Esophagus muscularis mucosa (tissue), 4 donors: ENCODE measurements around the gene TFAM. TPM values are rescaled to one million over a fixed set of nuclear protein-coding genes. Genes with fewer than 3 reads are reported as not detected.

Source experiments
- DNase-seq: peaks from one replicate; pipeline ENCODE4 v3.0.0-alpha.2; 2017; ENCODE audit errors: extremely low spot score
- H3K27ac ChIP-seq, 4 donors: fragments of 200-600 bp; sonication (generic); replicated peaks in 1 of 4; 1 replicate in 3 of 4; 2 replicates in 1 of 4; pipeline ENCODE4 v1.5.1; 2016 to 2019; ENCODE audit warnings: mild to moderate bottlenecking in 1 of 4
- H3K27me3 ChIP-seq, 4 donors: fragments of 200-600 bp; sonication (generic); one replicate each; pipeline versions ENCODE4 v1.5.1 to v1.6.0; 2016 to 2019
- H3K36me3 ChIP-seq, 4 donors: fragments of 200-600 bp; sonication (generic); one replicate each; pipeline ENCODE4 v1.5.1; 2016 to 2019
- H3K4me1 ChIP-seq, 4 donors: fragments of 200-600 bp; sonication (generic); one replicate each; pipeline ENCODE4 v1.5.1; 2016 to 2019
- H3K4me3 ChIP-seq, 4 donors: fragments of 200-600 bp; sonication (generic); 1 replicate in 2 of 4; 2 replicates in 2 of 4; pipeline ENCODE4 v1.5.1; 2016 to 2019; ENCODE audit warnings: mild to moderate bottlenecking in 4 of 4, moderate library complexity in 1 of 4
- H3K9me3 ChIP-seq, 4 donors: fragments of 200-600 bp; sonication (generic); 1 replicate in 3 of 4; 2 replicates in 1 of 4; pipeline ENCODE4 v1.5.1; 2016 to 2019
- EP300 ChIP-seq: sonication (generic); formaldehyde crosslinking; IDR thresholded peaks from one replicate; pipeline ENCODE4 v1.6.1; 2017; ENCODE audit warnings: antibody characterized with exemption
- POLR2A ChIP-seq: fragments of 450-650 bp; IDR thresholded peaks from one replicate; pipeline ENCODE4 v1.6.1; 2017; ENCODE audit warnings: antibody characterized with exemption, moderate library complexity, mild to moderate bottlenecking, low read depth
- POLR2AphosphoS5 ChIP-seq, 2 donors: sonication (generic); formaldehyde crosslinking; IDR thresholded peaks; one replicate each; pipeline ENCODE4 v1.6.1; 2017; ENCODE audit warnings: antibody characterized with exemption in 2 of 2
- WGBS: methylation state at CpG from one replicate; pipeline ENCODE4 v1.1.5; 2018; 5-methylcytosine and 5-hydroxymethylcytosine counted together
- intact Hi-C: fragments of 100-400 bp; cut with DNase I; formaldehyde crosslinking; loops from one replicate; pipeline ENCODE4 v1.15.1; 2023
- total RNA-seq, 4 donors: library from RNA; depleted of rRNA; stranded (reverse); fragments of >200 nt; gene quantifications; one replicate each; pipeline versions ENCODE4 v1.1.0 to v1.2.1, GENCODE V29; 2016
- TF ChIP-seq, protein P1 (sequence below), 3 experiments: fragments of 200-600 bp in 2 of 3; fragments of 450-650 bp in 1 of 3; sonication (generic) in 2 of 3; IDR thresholded peaks; one replicate each; pipeline ENCODE4 v1.5.1; 2017 to 2019; ENCODE audit warnings: antibody characterized with exemption in 3 of 3, mild to moderate bottlenecking in 2 of 3, moderate library complexity in 1 of 3

The TFAM gene
- total RNA-seq, 4 donors from 2014 or later, result 15.4 to 24.3 (median 19.5) TPM

DNA sequence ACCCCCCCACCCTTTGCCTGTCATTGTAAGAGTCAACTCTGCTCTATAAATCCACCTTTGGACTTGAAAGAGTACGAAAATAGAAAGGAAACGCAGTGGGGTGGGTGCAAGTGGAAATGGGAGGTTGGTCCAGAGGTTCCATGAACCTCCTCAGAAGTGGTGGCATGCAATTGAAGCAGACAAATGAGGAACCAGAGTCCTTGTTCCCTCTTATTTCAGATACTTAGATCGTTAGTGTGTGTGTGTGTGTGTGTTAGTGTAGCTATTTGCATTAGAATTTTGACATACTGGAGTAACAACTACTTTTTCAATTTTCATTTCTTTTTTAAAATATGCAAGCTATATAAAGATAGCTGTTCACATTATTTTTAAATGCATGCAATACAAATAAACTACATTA lies 18.1 kb upstream of the TFAM start:
- no peak for DNase-seq
- intact Hi-C loops, result no loop called here
- no peaks in the 10 kb centered on the region for H3K9me3 ChIP-seq
- no peak overlapping the region for H3K4me3 ChIP-seq
- H3K27ac ChIP-seq, result no peak overlapping the region
- WGBS, result 90% methylated on average over 3 of the region's 3 CpGs
- no peak for TF ChIP-seq EP300
- TF ChIP-seq, protein P1, sequence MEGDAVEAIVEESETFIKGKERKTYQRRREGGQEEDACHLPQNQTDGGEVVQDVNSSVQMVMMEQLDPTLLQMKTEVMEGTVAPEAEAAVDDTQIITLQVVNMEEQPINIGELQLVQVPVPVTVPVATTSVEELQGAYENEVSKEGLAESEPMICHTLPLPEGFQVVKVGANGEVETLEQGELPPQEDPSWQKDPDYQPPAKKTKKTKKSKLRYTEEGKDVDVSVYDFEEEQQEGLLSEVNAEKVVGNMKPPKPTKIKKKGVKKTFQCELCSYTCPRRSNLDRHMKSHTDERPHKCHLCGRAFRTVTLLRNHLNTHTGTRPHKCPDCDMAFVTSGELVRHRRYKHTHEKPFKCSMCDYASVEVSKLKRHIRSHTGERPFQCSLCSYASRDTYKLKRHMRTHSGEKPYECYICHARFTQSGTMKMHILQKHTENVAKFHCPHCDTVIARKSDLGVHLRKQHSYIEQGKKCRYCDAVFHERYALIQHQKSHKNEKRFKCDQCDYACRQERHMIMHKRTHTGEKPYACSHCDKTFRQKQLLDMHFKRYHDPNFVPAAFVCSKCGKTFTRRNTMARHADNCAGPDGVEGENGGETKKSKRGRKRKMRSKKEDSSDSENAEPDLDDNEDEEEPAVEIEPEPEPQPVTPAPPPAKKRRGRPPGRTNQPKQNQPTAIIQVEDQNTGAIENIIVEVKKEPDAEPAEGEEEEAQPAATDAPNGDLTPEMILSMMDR (IDR thresholded peaks at IDR 0.05), result no peak
- peaks cover 0 to 4% (median 2%) of the 10 kb centered on the region in 4 donors for H3K4me1 ChIP-seq
- peaks cover 0 to 19% (median 8%) of the 10 kb centered on the region in 4 donors for H3K36me3 ChIP-seq
- no peaks in the 10 kb centered on the region for H3K27me3 ChIP-seq

DNA sequence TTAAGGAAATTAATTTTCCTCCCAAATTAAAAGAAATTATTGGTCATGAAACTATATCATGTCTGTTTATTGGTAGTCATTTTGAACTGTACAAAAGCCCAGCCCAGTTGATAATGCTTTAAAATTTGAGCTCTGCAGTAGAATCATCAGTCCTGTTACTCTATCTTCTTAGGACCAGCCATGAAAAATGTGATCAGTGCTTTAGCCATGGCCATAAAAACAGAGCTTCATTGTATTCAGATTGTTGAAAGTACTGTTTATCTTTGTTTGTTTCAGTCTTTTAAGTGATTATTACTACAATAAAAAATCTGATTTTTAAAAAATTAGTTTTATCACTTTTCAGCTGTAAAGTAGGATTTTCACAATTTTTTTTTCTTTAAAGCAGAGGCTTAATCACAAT lies 13.7 kb upstream of the TFAM start:
- no peak for DNase-seq
- no peaks in the 10 kb centered on the region for H3K9me3 ChIP-seq
- no peaks in the 10 kb centered on the region for H3K27me3 ChIP-seq
- H3K4me3 ChIP-seq, result no peak overlapping the region
- H3K4me1 ChIP-seq, result no peaks in the 10 kb centered on the region
- no peak overlapping the region for H3K27ac ChIP-seq
- TF ChIP-seq, protein P1 (IDR thresholded peaks at IDR 0.05), result no peak
- TF ChIP-seq POLR2AphosphoS5 (IDR thresholded peaks at IDR 0.05) (no peak), EP300 (no peak), POLR2A (no peak)
- intact Hi-C loops, result no loop called here
- peaks cover 0 to 3% (median 0%) of the 10 kb centered on the region in 4 donors for H3K36me3 ChIP-seq

DNA sequence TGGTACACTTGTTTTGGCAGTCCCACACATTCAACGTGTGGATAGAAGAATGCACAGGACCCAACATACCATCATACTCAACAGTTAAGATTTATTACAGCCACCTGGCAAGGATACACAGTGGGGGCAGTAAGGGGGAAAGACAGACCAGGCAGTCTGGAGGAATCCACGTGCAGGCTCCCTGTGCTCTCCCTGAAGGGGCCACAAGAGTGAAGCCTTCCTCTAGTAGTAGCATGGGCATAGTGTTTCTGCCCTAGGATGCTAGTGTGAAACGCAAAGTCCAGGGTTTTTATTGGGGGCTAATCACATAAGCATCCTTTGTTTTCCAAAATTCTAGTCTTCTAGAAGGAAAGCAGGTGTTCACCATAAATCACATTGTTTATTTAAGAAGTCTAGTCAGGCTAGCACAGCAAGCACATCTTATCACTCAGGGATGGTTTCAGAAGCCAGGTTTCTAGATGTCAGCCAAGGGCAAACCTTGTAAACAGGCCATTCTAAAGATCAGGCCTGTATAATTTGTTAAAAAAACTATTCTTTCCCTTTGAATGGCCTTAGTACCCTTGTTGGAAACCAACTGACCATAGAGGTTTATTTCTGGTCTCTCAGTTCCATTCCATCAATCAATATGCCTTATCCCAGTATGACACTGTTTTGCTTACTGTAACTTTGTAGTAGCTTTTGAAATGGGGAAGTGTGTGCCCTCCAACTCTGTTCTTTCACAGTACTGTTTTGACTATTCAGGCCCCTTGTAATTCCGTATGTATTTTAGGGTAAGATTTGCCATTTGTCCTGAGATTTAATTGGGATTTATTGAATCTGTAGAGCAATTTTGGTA lies 12.4 kb upstream of the TFAM start:
- TF ChIP-seq, protein P1 (IDR thresholded peaks at IDR 0.05), result no peak
- no peak for TF ChIP-seq POLR2A
- no peak for TF ChIP-seq EP300
- no peak for TF ChIP-seq POLR2AphosphoS5 (IDR thresholded peaks at IDR 0.05)
- no peak for DNase-seq
- Histone ChIP-seq H3K4me1 (no peaks in the 10 kb centered on the region), H3K36me3 (no peaks in the 10 kb centered on the region), H3K27me3 (no peaks in the 10 kb centered on the region), H3K4me3 (no peak overlapping the region), H3K9me3 (no peaks in the 10 kb centered on the region), H3K27ac (no peak overlapping the region)
- WGBS, result 50% methylated on average over 4 of the region's 4 CpGs
- intact Hi-C loops, result no loop called here

GRCh38 chr10:58373442-58373827 lies 11.8 kb upstream of the TFAM start:
- H3K9me3 ChIP-seq, result no peaks in the 10 kb centered on the region
- H3K4me1 ChIP-seq, result no peaks in the 10 kb centered on the region
- WGBS, result 89% methylated on average over 3 of the region's 3 CpGs
- TF ChIP-seq EP300 (no peak), POLR2AphosphoS5 (IDR thresholded peaks at IDR 0.05) (no peak), POLR2A (no peak)
- TF ChIP-seq, protein P1 (IDR thresholded peaks at IDR 0.05), result no peak
- H3K27ac ChIP-seq, result no peak overlapping the region
- H3K4me3 ChIP-seq, result no peak overlapping the region
- no peak for DNase-seq
- no peaks in the 10 kb centered on the region for H3K36me3 ChIP-seq
- no peaks in the 10 kb centered on the region for H3K27me3 ChIP-seq
- intact Hi-C loops, result no loop called here
